Heart left ventricle (tissue), 16 donors: Measurements from ENCODE around the gene TRHDE. TPM values are rescaled to one million over a fixed set of nuclear protein-coding genes. Genes with fewer than 3 reads are reported as not detected.

Source experiments
- ATAC-seq, 4 donors: fragments of 200-7000 bp; cut with Tn5 transposase; one replicate each; pipeline ENCODE4 v1.9.1; 2020 to 2022; ENCODE audit warnings: moderate library complexity in 4 of 4, mild to moderate bottlenecking in 3 of 4, moderate number of reproducible peaks in 1 of 4
- DNase-seq, 5 donors: peaks; one replicate each; pipeline ENCODE4 v3.0.0-alpha.2; 2020
- H3K27ac ChIP-seq, 12 donors: fragments of 200-600 bp; sonication (generic) in 4 of 12; one replicate each; pipeline versions ENCODE4 v1.5.0 to v1.8.0; 2016 to 2022; ENCODE audit warnings: mild to moderate bottlenecking in 2 of 12
- H3K27me3 ChIP-seq, 9 donors: fragments of 200-600 bp; sonication (generic) in 2 of 9; one replicate each; pipeline versions ENCODE4 v1.5.1 to v1.8.0; 2016 to 2022; ENCODE audit warnings: mild to moderate bottlenecking in 3 of 9
- H3K36me3 ChIP-seq, 9 donors: fragments of 200-600 bp; sonication (generic) in 2 of 9; one replicate each; pipeline versions ENCODE4 v1.5.0 to v1.8.0; 2018 to 2022; ENCODE audit warnings: mild to moderate bottlenecking in 2 of 9
- H3K4me1 ChIP-seq, 12 donors: fragments of 200-600 bp; sonication (generic) in 4 of 12; one replicate each; pipeline versions ENCODE4 v1.5.0 to v1.8.0; 2016 to 2022; ENCODE audit warnings: mild to moderate bottlenecking in 3 of 12
- H3K4me3 ChIP-seq, 12 donors: fragments of 200-600 bp; sonication (generic) in 4 of 12; one replicate each; pipeline versions ENCODE4 v1.5.0 to v1.8.0; 2017 to 2022; ENCODE audit warnings: mild to moderate bottlenecking in 9 of 12, moderate library complexity in 4 of 12
- H3K9me3 ChIP-seq, 12 donors: fragments of 200-600 bp; sonication (generic) in 4 of 12; one replicate each; pipeline versions ENCODE4 v1.5.0 to v1.8.0; 2016 to 2022; ENCODE audit warnings: mild to moderate bottlenecking in 1 of 12
- POLR2A ChIP-seq, 2 donors: fragments of 450-650 bp; IDR thresholded peaks; one replicate each; pipeline ENCODE4 v1.6.1; 2017; ENCODE audit warnings: antibody characterized with exemption in 2 of 2, mild to moderate bottlenecking in 2 of 2, moderate library complexity in 2 of 2
- WGBS, 4 donors: extraction: QIAGEN DNeasy Blood & Tissue Kit in 2 of 4; methylation state at CpG; one replicate each; pipeline versions ENCODE4 v1.1.5 to v1.1.7; 2013 to 2018; 5-methylcytosine and 5-hydroxymethylcytosine counted together
- intact Hi-C, 10 donors: fragments of 100-400 bp; cut with DNase I; formaldehyde crosslinking; loops; one replicate each; pipeline versions ENCODE4 v1.11.1 to v1.14.2; 2022
- polyA plus RNA-seq, 2 donors: library from polyadenylated mRNA; stranded (reverse); fragments of 200-250 nt; gene quantifications; one replicate each; pipeline ENCODE4 v1.2.3, GENCODE V29; 2013
- total RNA-seq, 9 donors: library from RNA; depleted of rRNA in 2 of 9; stranded (reverse); fragments of >200 nt in 2 of 9; fragmentation: NEBNext Ultra II Directional in 3 of 9; extraction: Animal tissue kit (Norgen Biotek cat#: 25700) in 3 of 9; gene quantifications; one replicate each; pipeline versions ENCODE4 v1.1.0 to v1.2.4, GENCODE V29; 2016 to 2023
- TF ChIP-seq, protein P1 (sequence below), 12 donors: fragments of 200-600 bp; sonication (generic) in 4 of 12; IDR thresholded peaks; one replicate each; pipeline versions ENCODE4 v1.5.0 to v1.8.0; 2018 to 2022; ENCODE audit warnings: antibody characterized with exemption in 12 of 12, mild to moderate bottlenecking in 5 of 12
- donor health status: ischemic (EF 13 %, LVEDD 7.1; RV severe dilation, severe dysfunction).
- donor health status: healthy with polysubstance abuse.
- donor health status: DM: no; HTN: yes; CAD: no.
- donor health status: DM: no; HTN: no; CAD: no.
- donor health status: ischemic (EF 25% LVEDD 6.9; RV normal size, moderate dysfunction).
- donor health status: ischemic (EF 25% LVEDD 5.7; RV mildly dilated, moderate dysfunction).
- donor health status: healthy.
- donor health status: DM: yes; HTN: yes; CAD: no.
- donor health status: ischemic (EF 35%, LVEDD 5.7; RV mildly dilated, moderate dysfunction).
- donor health status: nonischemic (EF 11% LVEDD 7.7; RV severe dilation, severe dysfunction).
- donor health status: DM: yes; HTN: yes; CAD: no.
- donor health status: PGD.
- donor health status: ischemic (EF 29% LVEDD 5.4; RV normal size, mild dysfunction).
- donor health status: nonischemic (EF 23%, LVEDD 6.1; RV moderate dilation, normal function).

Gene TRHDE
- total and polyA plus RNA-seq, 11 donors: 0.01 to 3.1 (median 0.28) TPM; not detected in 1

DNA sequence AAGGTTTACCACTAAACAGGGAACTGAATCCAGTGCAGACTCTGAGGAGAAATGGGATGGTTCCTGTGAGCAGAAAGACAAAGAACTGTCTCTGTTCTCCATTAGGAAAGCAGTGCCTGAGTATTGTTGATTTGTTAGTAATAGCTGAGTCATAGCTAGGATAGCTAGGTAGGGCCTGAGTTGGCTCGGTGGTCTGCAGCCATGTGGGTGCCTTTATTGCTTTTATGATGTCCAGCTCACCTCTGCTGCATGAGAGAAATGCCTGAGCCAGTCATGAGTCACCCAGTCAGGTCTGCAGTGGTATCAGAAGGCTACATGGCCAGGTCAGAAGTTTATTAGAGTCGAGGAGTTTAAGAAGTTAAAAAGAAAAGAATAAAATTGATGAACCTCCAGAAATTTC lies 24.2 kb downstream of the TRHDE start:
- TF ChIP-seq, protein P1, sequence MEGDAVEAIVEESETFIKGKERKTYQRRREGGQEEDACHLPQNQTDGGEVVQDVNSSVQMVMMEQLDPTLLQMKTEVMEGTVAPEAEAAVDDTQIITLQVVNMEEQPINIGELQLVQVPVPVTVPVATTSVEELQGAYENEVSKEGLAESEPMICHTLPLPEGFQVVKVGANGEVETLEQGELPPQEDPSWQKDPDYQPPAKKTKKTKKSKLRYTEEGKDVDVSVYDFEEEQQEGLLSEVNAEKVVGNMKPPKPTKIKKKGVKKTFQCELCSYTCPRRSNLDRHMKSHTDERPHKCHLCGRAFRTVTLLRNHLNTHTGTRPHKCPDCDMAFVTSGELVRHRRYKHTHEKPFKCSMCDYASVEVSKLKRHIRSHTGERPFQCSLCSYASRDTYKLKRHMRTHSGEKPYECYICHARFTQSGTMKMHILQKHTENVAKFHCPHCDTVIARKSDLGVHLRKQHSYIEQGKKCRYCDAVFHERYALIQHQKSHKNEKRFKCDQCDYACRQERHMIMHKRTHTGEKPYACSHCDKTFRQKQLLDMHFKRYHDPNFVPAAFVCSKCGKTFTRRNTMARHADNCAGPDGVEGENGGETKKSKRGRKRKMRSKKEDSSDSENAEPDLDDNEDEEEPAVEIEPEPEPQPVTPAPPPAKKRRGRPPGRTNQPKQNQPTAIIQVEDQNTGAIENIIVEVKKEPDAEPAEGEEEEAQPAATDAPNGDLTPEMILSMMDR (IDR thresholded peaks at IDR 0.05): no peak
- TF ChIP-seq POLR2A (IDR thresholded peaks at IDR 0.05): no peak
- DNase-seq (no peak), ATAC-seq (no peak)
- intact Hi-C loops: no loop called here
- Histone ChIP-seq H3K9me3 (no peaks in the 10 kb centered on the region), H3K27me3 (peaks cover 0 to 7% (median 0%) of the 10 kb centered on the region in 9 donors), H3K27ac (no peak overlapping the region), H3K4me3 (no peak overlapping the region), H3K36me3 (no peaks in the 10 kb centered on the region), H3K4me1 (no peaks in the 10 kb centered on the region)
- WGBS, 4 donors: 56 to 68% (median 66%) methylated on average over 2 of the region's 2 CpGs

DNA sequence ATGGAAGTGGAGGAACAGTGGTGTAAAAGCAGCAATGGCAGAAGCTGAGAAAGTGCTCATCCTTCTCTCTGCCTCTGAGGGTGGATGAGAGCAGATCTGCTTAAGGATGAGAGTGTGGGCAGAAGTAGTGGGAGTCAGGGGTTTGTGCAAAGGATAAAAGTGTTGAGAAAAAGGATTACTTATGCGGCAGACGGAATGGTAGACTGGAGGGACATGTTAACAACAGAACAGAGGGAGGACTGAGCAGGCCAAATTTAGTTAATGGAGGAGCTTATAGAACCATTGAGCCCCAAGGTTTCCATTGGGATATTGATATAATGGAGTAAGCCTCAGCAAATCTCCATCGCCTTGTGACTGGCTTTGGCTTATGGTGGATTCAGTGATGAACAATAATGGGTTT lies 25.5 kb downstream of the TRHDE start:
- H3K4me3 ChIP-seq: no peak overlapping the region
- H3K27me3 ChIP-seq: peaks cover 0 to 7% (median 0%) of the 10 kb centered on the region in 9 donors
- no peak for TF ChIP-seq POLR2A (IDR thresholded peaks at IDR 0.05)
- TF ChIP-seq, protein P1 (IDR thresholded peaks at IDR 0.05): no peak
- H3K4me1 ChIP-seq: no peaks in the 10 kb centered on the region
- WGBS, 4 donors: 62 to 83% (median 71%) methylated on average over 3 of the region's 3 CpGs
- ATAC-seq: no peak
- H3K9me3 ChIP-seq: no peaks in the 10 kb centered on the region
- H3K27ac ChIP-seq: no peak overlapping the region
- intact Hi-C loops: no loop called here
- no peaks in the 10 kb centered on the region for H3K36me3 ChIP-seq
- DNase-seq: no peak

DNA sequence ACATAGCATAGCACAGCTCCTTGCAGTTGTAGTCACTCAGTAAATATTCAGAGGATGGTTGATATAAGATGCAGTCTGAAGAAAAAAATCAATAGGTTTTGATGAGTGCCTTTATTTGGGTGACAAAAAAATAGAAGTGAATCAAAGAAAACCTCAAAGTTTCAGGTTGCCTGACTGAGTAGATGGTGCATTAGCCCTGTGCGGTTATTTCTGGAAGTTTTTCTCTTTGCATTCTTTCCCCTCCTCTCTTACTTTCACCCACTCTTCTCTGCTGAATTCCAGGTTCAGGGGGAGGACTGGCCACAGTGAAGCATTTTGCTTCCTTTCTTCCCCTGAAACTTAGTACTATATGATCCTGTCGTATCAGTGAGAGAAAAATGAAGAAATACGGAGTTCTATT lies 28.6 kb downstream of the TRHDE start:
- Histone ChIP-seq H3K27me3 (no peaks in the 10 kb centered on the region), H3K27ac (no peak overlapping the region), H3K36me3 (no peaks in the 10 kb centered on the region), H3K4me1 (no peaks in the 10 kb centered on the region), H3K4me3 (no peak overlapping the region), H3K9me3 (no peaks in the 10 kb centered on the region)
- DNase-seq (no peak), ATAC-seq (no peak)
- TF ChIP-seq, protein P1 (IDR thresholded peaks at IDR 0.05): no peak
- TF ChIP-seq POLR2A (IDR thresholded peaks at IDR 0.05): no peak
- intact Hi-C loops: no loop called here
- whole genome bisulfite sequencing, 4 donors: 81 to 90% (median 87%) methylated on average over 3 of the region's 3 CpGs

DNA sequence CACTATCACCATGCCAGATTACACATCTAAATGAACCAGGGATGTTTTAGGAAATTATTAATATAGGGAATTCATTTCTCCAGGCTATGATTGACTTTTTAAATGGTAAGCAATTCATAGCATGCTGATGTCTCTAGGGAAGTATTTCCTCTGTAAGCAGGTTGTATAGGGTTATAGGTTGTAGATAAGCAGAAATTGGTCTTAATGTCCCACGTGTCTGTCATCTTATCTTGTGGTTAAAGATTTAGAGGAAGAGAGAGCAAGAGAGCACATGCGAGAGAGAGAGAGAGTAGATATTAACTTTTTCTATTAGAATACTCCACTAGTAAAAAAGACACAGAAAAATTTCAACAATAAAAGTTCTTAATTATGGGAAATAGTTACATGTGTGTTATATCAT lies 32.6 kb downstream of the TRHDE start:
- H3K4me3 ChIP-seq: no peak overlapping the region
- H3K9me3 ChIP-seq: no peaks in the 10 kb centered on the region
- TF ChIP-seq, protein P1 (IDR thresholded peaks at IDR 0.05): no peak
- TF ChIP-seq POLR2A (IDR thresholded peaks at IDR 0.05): no peak
- DNase-seq: no peak
- WGBS, 4 donors: 22 to 39% (median 33%) methylated on average over 2 of the region's 2 CpGs
- H3K36me3 ChIP-seq: no peaks in the 10 kb centered on the region
- H3K27ac ChIP-seq: no peak overlapping the region
- no peaks in the 10 kb centered on the region for H3K4me1 ChIP-seq
- intact Hi-C loops: no loop called here
- no peak for ATAC-seq
- H3K27me3 ChIP-seq: peaks cover 0 to 5% (median 0%) of the 10 kb centered on the region in 9 donors
